Keratinocyte (primary cell): Measurements from ENCODE around the gene LANCL3. TPM values are rescaled to one million over a fixed set of nuclear protein-coding genes. Genes with fewer than 3 reads are reported as not detected.
"Not testable (repeated sequence)": the region's sequence is repeated elsewhere in the genome, so short reads cannot be mapped to it uniquely, and the experiment has no call there.

Experiments used
- DNase-seq: peaks from one replicate; pipeline ENCODE4 v3.0.0-alpha.2; 2011; ENCODE audit warnings: low read depth, missing footprints, low spot score
- FAIRE-seq: peaks from 2 replicates; lab custom pipeline; 2011; peaks lifted over from hg19 to GRCh38; lab: Jason Lieb, UNC
- H2AFZ ChIP-seq: 2 replicates; pipeline ENCODE4 v1.6.0; 2012; ENCODE audit warnings: low read length, control low read depth, inconsistent platforms; ENCODE audit not compliant: control insufficient read depth
- H3K27ac ChIP-seq: 2 replicates; pipeline ENCODE4 v1.5.1; 2011; ENCODE audit warnings: low read length; ENCODE audit not compliant: control insufficient read depth, insufficient read depth
- H3K27me3 ChIP-seq: 3 replicates; pipeline ENCODE4 v1.6.0; 2011; ENCODE audit warnings: low read length; ENCODE audit not compliant: control insufficient read depth, insufficient read depth; ENCODE audit errors: extremely low read depth
- H3K36me3 ChIP-seq, 2 experiments: 2 replicates in 1 of 2; 3 replicates in 1 of 2; pipeline ENCODE4 v1.5.1; 2011; ENCODE audit warnings: low read length in 2 of 2, mild to moderate bottlenecking in 1 of 2; ENCODE audit not compliant: control insufficient read depth in 2 of 2, insufficient read depth in 2 of 2; ENCODE audit errors: extremely low read depth in 1 of 2
- H3K4me1 ChIP-seq: 3 replicates; pipeline ENCODE4 v1.5.1; 2011; ENCODE audit warnings: low read length; ENCODE audit not compliant: control insufficient read depth, insufficient read depth; ENCODE audit errors: extremely low read depth
- H3K4me2 ChIP-seq: 3 replicates; pipeline ENCODE4 v1.6.0; 2011; ENCODE audit warnings: low read depth, low read length; ENCODE audit not compliant: control insufficient read depth, insufficient read depth; ENCODE audit errors: extremely low read depth
- H3K4me3 ChIP-seq, 3 experiments: fragments of 200-600 bp in 1 of 3; sonication (generic) in 1 of 3; 2 replicates in 2 of 3; 3 replicates in 1 of 3; pipeline ENCODE4 v1.5.1; 2011 to 2016; ENCODE audit warnings: low read length in 3 of 3, mild to moderate bottlenecking in 3 of 3, control low read depth in 2 of 3, inconsistent platforms in 1 of 3, low read depth in 1 of 3, mixed read lengths in 1 of 3, mixed run types in 1 of 3, moderate library complexity in 1 of 3; ENCODE audit not compliant: control insufficient read depth in 2 of 3, insufficient read depth in 2 of 3; ENCODE audit errors: extremely low read depth in 1 of 3
- H3K79me2 ChIP-seq: 2 replicates; pipeline ENCODE4 v1.6.0; 2012; ENCODE audit warnings: low read length; ENCODE audit not compliant: control insufficient read depth, insufficient read depth
- H3K9ac ChIP-seq: 3 replicates; pipeline ENCODE4 v1.6.0; 2011; ENCODE audit warnings: low read length; ENCODE audit not compliant: control insufficient read depth, insufficient read depth; ENCODE audit errors: extremely low read depth
- H3K9me1 ChIP-seq: 3 replicates; pipeline ENCODE4 v1.6.0; 2011; ENCODE audit warnings: low read length; ENCODE audit not compliant: control insufficient read depth, insufficient read depth; ENCODE audit errors: extremely low read depth
- H3K9me3 ChIP-seq: 2 replicates; pipeline ENCODE4 v1.5.1; 2012; ENCODE audit warnings: low read depth, low read length; ENCODE audit not compliant: control insufficient read depth
- H4K20me1 ChIP-seq: 3 replicates; pipeline ENCODE4 v1.6.0; 2011; ENCODE audit warnings: low read length; ENCODE audit not compliant: control insufficient read depth, insufficient read depth; ENCODE audit errors: extremely low read depth
- dilution Hi-C: fragments of 300-500 bp; cut with MboI; formaldehyde crosslinking; loops from one replicate; pipeline ENCODE4 v1.7.0; 2020; ENCODE audit warnings: low sequenced_read_pairs; ENCODE audit not compliant: extremely low pct_ligation_motif_present
- polyA plus RNA-seq, 5 experiments: library from polyadenylated mRNA; depleted of rRNA in 3 of 5; stranded (reverse) in 3 of 5; stranded (forward) in 1 of 5; unstranded in 1 of 5; fragments of >200 nt; gene quantifications; 1 replicate in 1 of 5; 2 replicates in 3 of 5; 3 replicates in 1 of 5; pipeline versions ENCODE4 v1.2.1 to v1.2.3, GENCODE V29; 2011 to 2012; ENCODE audit warnings: missing spikeins in 2 of 5, low read depth in 1 of 5, low replicate concordance in 1 of 5
- TF ChIP-seq, protein P1 (sequence below), 3 experiments: IDR thresholded peaks in 1 of 3; conservative IDR thresholded peaks in 1 of 3; optimal IDR thresholded peaks in 1 of 3; 2 replicates in 2 of 3; 3 replicates in 1 of 3; pipeline versions ENCODE3 to v1.5.1; 2011; ENCODE audit warnings: low read length in 3 of 3, mild to moderate bottlenecking in 3 of 3, moderate library complexity in 2 of 3, control low read depth in 1 of 3, inconsistent platforms in 1 of 3; ENCODE audit not compliant: insufficient read depth in 2 of 3; ENCODE audit errors: extremely low read depth in 1 of 3

The LANCL3 gene
- polyA plus RNA-seq, 1 donor (not counting 4 experiments of a cell fraction or from before 2014, with no cell fraction given), result 0.97 TPM

DNA sequence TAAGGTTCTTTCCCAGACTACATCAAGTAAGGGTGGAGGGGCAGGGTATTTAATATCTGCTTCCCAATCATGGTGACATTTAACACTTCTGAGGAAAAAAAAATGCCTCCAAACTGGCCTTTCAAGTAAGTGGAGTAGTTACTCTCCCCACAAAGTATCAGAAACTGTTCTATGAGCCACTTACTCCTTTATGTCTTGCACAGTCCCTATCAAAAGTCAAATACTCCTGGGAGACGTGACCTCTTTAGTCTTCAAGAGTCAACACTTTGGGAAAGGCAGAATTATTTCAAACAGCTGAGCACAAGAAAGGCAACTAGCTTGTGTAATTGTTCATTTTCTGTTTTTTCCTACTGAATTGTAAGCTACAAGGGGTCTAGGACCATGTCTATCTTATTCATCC, 1.1 kb upstream of the LANCL3 start:
- dilution Hi-C loops, result not testable (repeated sequence)
- FAIRE-seq, result peak; percentile 79

DNA sequence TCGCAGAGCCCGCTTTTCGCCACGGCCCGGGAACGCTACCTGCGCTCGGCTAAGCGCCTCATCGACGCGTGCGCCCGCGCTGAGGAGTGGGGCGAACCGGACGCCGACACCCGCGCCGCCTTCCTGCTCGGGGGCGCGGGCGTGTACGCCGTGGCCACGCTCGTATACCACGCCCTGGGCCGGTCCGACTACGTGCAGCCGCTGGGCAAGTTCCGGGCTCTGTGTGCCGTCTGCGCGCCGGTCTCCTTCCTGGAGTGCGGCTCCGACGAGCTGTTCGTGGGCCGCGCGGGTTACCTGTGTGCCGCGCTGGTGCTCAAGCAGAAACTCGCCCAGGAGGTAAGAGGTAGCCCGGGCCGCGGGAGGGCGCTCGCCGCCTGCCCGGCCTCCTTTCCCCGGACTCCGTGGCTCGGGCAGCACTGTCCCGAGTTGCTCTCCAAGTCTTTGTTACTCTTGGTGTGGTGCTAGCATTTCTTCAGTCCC, 687 bp downstream of the LANCL3 start:
- H3K9ac ChIP-seq, result peak overlapping the region; percentile 44

More for the DNA sequence above, 1.1 kb upstream of the LANCL3 start:
- H3K79me2 ChIP-seq, H3K36me3 ChIP-seq, H2AFZ ChIP-seq, H3K4me2 ChIP-seq, H3K27ac ChIP-seq, H3K9me1 ChIP-seq, H3K9ac ChIP-seq, H4K20me1 ChIP-seq, DNase-seq, H3K4me3 ChIP-seq, H3K27me3 ChIP-seq, H3K9me3 ChIP-seq, H3K4me1 ChIP-seq: not testable (repeated sequence)

DNA sequence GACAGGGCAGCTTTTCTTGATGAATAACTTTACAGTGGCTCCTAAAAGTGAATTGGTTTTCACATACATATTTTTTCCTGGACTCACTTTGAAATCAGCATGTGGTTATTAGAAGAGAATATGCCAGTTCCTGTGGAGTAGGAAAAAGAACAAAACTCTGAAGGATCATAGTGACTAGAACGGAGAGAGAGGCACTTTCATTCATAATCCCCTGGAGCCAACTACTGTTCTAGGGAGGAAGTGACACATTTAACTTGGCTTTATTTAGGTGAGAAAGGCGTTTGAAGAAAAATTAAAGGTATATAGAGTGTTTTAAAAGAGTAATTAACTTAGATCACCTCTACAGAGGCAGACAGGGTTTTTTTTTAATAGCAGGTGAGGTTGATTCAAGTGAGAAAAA, 1.7 kb downstream of the LANCL3 start:
- H3K4me1 ChIP-seq, H3K36me3 ChIP-seq, H3K9ac ChIP-seq, dilution Hi-C loops, H3K9me1 ChIP-seq, H3K9me3 ChIP-seq, H3K27ac ChIP-seq, H3K27me3 ChIP-seq, DNase-seq, H4K20me1 ChIP-seq, FAIRE-seq, H3K79me2 ChIP-seq, H2AFZ ChIP-seq: not testable (repeated sequence)
- Histone ChIP-seq H3K4me3 (peak overlapping the region in 1 of 3 experiments; percentile 36), H3K4me2 (peak overlapping the region; percentile 63)

More for the DNA sequence above, 687 bp downstream of the LANCL3 start:
- Histone ChIP-seq H3K4me2 (peak overlapping the region; percentile 63), H2AFZ (peak overlapping the region; percentile 82), H3K4me3 (peak overlapping the region; percentile 36 to 65 (median 46))
- H3K79me2 ChIP-seq, dilution Hi-C loops, DNase-seq, H3K27ac ChIP-seq, H3K4me1 ChIP-seq, H3K9me1 ChIP-seq, FAIRE-seq, H3K36me3 ChIP-seq, H3K9me3 ChIP-seq, H4K20me1 ChIP-seq, H3K27me3 ChIP-seq: not testable (repeated sequence)
- TF ChIP-seq, protein P1, sequence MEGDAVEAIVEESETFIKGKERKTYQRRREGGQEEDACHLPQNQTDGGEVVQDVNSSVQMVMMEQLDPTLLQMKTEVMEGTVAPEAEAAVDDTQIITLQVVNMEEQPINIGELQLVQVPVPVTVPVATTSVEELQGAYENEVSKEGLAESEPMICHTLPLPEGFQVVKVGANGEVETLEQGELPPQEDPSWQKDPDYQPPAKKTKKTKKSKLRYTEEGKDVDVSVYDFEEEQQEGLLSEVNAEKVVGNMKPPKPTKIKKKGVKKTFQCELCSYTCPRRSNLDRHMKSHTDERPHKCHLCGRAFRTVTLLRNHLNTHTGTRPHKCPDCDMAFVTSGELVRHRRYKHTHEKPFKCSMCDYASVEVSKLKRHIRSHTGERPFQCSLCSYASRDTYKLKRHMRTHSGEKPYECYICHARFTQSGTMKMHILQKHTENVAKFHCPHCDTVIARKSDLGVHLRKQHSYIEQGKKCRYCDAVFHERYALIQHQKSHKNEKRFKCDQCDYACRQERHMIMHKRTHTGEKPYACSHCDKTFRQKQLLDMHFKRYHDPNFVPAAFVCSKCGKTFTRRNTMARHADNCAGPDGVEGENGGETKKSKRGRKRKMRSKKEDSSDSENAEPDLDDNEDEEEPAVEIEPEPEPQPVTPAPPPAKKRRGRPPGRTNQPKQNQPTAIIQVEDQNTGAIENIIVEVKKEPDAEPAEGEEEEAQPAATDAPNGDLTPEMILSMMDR (optimal IDR thresholded peaks at IDR 0.05 in 1 of 3, IDR thresholded peaks at IDR 0.05 in 1 of 3, conservative IDR thresholded peaks at IDR 0.05 in 1 of 3; ENCODE audit: extremely low read depth in 1 of 3, insufficient read depth in 2 of 3, low read length in 3 of 3), result peak; percentile 25 to 74 (median 50)
